Naive thymus-derived CD8-positive, alpha-beta T cell (primary cell): ENCODE measurements around the gene ATPAF2. TPM values are rescaled to one million over a fixed set of nuclear protein-coding genes. Genes with fewer than 3 reads are reported as not detected.
"Not testable (repeated sequence)": the region's sequence is repeated elsewhere in the genome, so short reads cannot be mapped to it uniquely, and the experiment has no call there.

Source experiments
- ATAC-seq, 2 donors: fragments of 150-1000 bp; cut with Tn5 transposase in 1 of 2; sonication (Bioruptor Pico), chemical (Tn5 transposase) in 1 of 2; 1 replicate in 1 of 2; 2 replicates in 1 of 2; pipeline ENCODE4 v1.10.0; 2021; ENCODE audit warnings: mild to moderate bottlenecking in 2 of 2, moderate library complexity in 2 of 2
- POLR2A ChIA-PET: fragments of 350-600 bp; sonication (Branson Sonifier 250); formaldehyde crosslinking; loops from one replicate; lab custom pipeline; 2021; ENCODE audit warnings: antibody characterized with exemption; lab: Charles Lee
- DNase-seq, 10 donors: peaks; one replicate each; pipeline versions ENCODE4 v3.0.0 to v3.0.0-alpha.2; 2020 to 2022
- H3K27ac Mint-ChIP-seq, 10 donors: one replicate each; pipeline ENCODE4 v1.8.0; 2020 to 2022; ENCODE audit warnings: mild to moderate bottlenecking in 10 of 10, mixed read lengths in 10 of 10, moderate library complexity in 4 of 10, inconsistent platforms in 1 of 10
- H3K27me3 Mint-ChIP-seq, 5 donors: one replicate each; pipeline ENCODE4 v1.8.0; 2021 to 2022; ENCODE audit warnings: mixed read lengths in 5 of 5
- H3K36me3 Mint-ChIP-seq, 3 donors: one replicate each; pipeline ENCODE4 v1.8.0; 2020 to 2022; ENCODE audit warnings: mixed read lengths in 3 of 3, mild to moderate bottlenecking in 2 of 3, inconsistent platforms in 1 of 3
- H3K4me1 Mint-ChIP-seq, 4 donors: one replicate each; pipeline ENCODE4 v1.8.0; 2021 to 2022; ENCODE audit warnings: mixed read lengths in 4 of 4
- H3K4me3 Mint-ChIP-seq, 10 donors: one replicate each; pipeline ENCODE4 v1.8.0; 2020 to 2022; ENCODE audit warnings: mild to moderate bottlenecking in 10 of 10, mixed read lengths in 10 of 10, moderate library complexity in 6 of 10, inconsistent platforms in 1 of 10
- H3K9me3 Mint-ChIP-seq, 9 donors: one replicate each; pipeline ENCODE4 v1.8.0; 2020 to 2022; ENCODE audit warnings: mixed read lengths in 9 of 9, mild to moderate bottlenecking in 3 of 9, inconsistent platforms in 1 of 9, moderate library complexity in 1 of 9
- polyA plus RNA-seq, 3 donors: library from polyadenylated mRNA; unstranded; fragments of 300-500 nt; fragmentation: Illumina TruSeq; gene quantifications; one replicate each; pipeline ENCODE4 v1.2.3, GENCODE V29; 2021
- total RNA-seq, 8 experiments: library from RNA in 2 of 8; stranded (reverse) in 2 of 8; gene quantifications; one replicate each; pipeline ENCODE4 v1.2.3 and lab custom pipeline; 2021 to 2026

ATPAF2 gene
- total and polyA plus RNA-seq, 5 experiments from 2014 or later = 15.3 to 28.7 (median 21.8) TPM

GRCh38 chr17:18004884-18005305, 34.1 kb downstream of the ATPAF2 start:
- H3K27ac Mint-ChIP-seq = peak overlapping the region in 1 of 10 donors; percentile 33
- ATAC-seq (no peak), DNase-seq (no peak)
- H3K4me3 Mint-ChIP-seq = no peak overlapping the region
- no peaks in the 10 kb centered on the region for H3K9me3 Mint-ChIP-seq
- peaks cover 0 to 20% (median 2%) of the 10 kb centered on the region in 3 donors for H3K36me3 Mint-ChIP-seq
- POLR2A ChIA-PET = no interaction called here
- H3K4me1 Mint-ChIP-seq = peaks cover 0 to 7% (median 0%) of the 10 kb centered on the region in 4 donors
- no peaks in the 10 kb centered on the region for H3K27me3 Mint-ChIP-seq

GRCh38 chr17:18004345-18004744, 34.6 kb downstream of the ATPAF2 start:
- Mint-ChIP-seq H3K4me3 (no peak overlapping the region), H3K36me3 (peaks cover 0 to 16% (median 2%) of the 10 kb centered on the region in 3 donors), H3K27me3 (no peaks in the 10 kb centered on the region), H3K4me1 (peaks cover 0 to 7% (median 0%) of the 10 kb centered on the region in 4 donors), H3K9me3 (no peaks in the 10 kb centered on the region), H3K27ac (no peak overlapping the region)
- POLR2A ChIA-PET = no interaction called here
- peak in 1 of 10 donors; percentile 2 for DNase-seq
- ATAC-seq = no peak

- DNase-seq (no peak), ATAC-seq (no peak)
- Mint-ChIP-seq H3K27me3 (no peaks in the 10 kb centered on the region), H3K4me1 (peaks cover 0 to 3% (median 0%) of the 10 kb centered on the region in 4 donors), H3K36me3 (peaks cover 0 to 3% (median 0%) of the 10 kb centered on the region in 3 donors), H3K27ac (no peak overlapping the region), H3K9me3 (no peaks in the 10 kb centered on the region), H3K4me3 (no peak overlapping the region)
- POLR2A ChIA-PET = no interaction called here
These were observed 36.8 kb downstream of the ATPAF2 start for GRCh38 chr17:18002171-18002570.

GRCh38 chr17:18000030-18000408, 38.9 kb downstream of the ATPAF2 start:
- ATAC-seq (no peak), DNase-seq (no peak)
- Mint-ChIP-seq H3K9me3 (no peaks in the 10 kb centered on the region), H3K27ac (peak overlapping the region in 1 of 10 donors; percentile 3), H3K4me3 (no peak overlapping the region), H3K36me3 (no peaks in the 10 kb centered on the region), H3K27me3 (no peaks in the 10 kb centered on the region), H3K4me1 (peaks cover 0 to under 1% (median 0%) of the 10 kb centered on the region in 4 donors)
- POLR2A ChIA-PET = no interaction called here

GRCh38 chr17:17999364-18000029, 39.5 kb downstream of the ATPAF2 start:
- Mint-ChIP-seq H3K36me3 (no peaks in the 10 kb centered on the region), H3K27me3 (no peaks in the 10 kb centered on the region), H3K27ac (no peak overlapping the region), H3K4me1 (peaks cover 0 to 6% (median 1%) of the 10 kb centered on the region in 4 donors), H3K4me3 (no peak overlapping the region), H3K9me3 (no peaks in the 10 kb centered on the region)
- DNase-seq = no peak
- POLR2A ChIA-PET = no interaction called here
- ATAC-seq = no peak

GRCh38 chr17:17998934-17999333, 40.0 kb downstream of the ATPAF2 start:
- no peaks in the 10 kb centered on the region for H3K9me3 Mint-ChIP-seq
- H3K27me3 Mint-ChIP-seq = no peaks in the 10 kb centered on the region
- no peaks in the 10 kb centered on the region for H3K36me3 Mint-ChIP-seq
- H3K4me1 Mint-ChIP-seq = peaks cover 0 to 7% (median 2%) of the 10 kb centered on the region in 4 donors
- DNase-seq (no peak), ATAC-seq (no peak)
- POLR2A ChIA-PET = no interaction called here
- H3K4me3 Mint-ChIP-seq = no peak overlapping the region
- H3K27ac Mint-ChIP-seq = no peak overlapping the region

- H3K27me3 Mint-ChIP-seq, POLR2A ChIA-PET, H3K36me3 Mint-ChIP-seq, ATAC-seq, H3K4me3 Mint-ChIP-seq, H3K4me1 Mint-ChIP-seq, H3K9me3 Mint-ChIP-seq, DNase-seq: not testable (repeated sequence)
- peak overlapping the region in 1 of 10 donors; percentile 75 for H3K27ac Mint-ChIP-seq
These were observed 43.1 kb downstream of the ATPAF2 start for GRCh38 chr17:17995887-17996286.

- Mint-ChIP-seq H3K36me3 (no peaks in the 10 kb centered on the region), H3K9me3 (no peaks in the 10 kb centered on the region), H3K4me1 (peaks cover 0 to 7% (median 2%) of the 10 kb centered on the region in 4 donors), H3K4me3 (no peak overlapping the region), H3K27ac (peak overlapping the region in 4 of 10 donors; percentile 6 to 73 (median 33)), H3K27me3 (no peaks in the 10 kb centered on the region)
- POLR2A ChIA-PET = interaction anchor here (0.7 kb wide), 1 partner anchor 322 kb away, joined by 3 read pairs; no protein-coding TSS in a partner anchor
- DNase-seq (peak in 9 of 10 donors; percentile 7 to 54 (median 30)), ATAC-seq (peak; percentile 73 to 78)
These were observed 44.5 kb downstream of the ATPAF2 start for GRCh38 chr17:17994271-17995069.

- no peaks in the 10 kb centered on the region for H3K36me3 Mint-ChIP-seq
These were observed 45.1 kb downstream of the ATPAF2 start for GRCh38 chr17:17993852-17994251.

GRCh38 chr17:17993366-17993765, 45.6 kb downstream of the ATPAF2 start:
- POLR2A ChIA-PET = no interaction called here

More at GRCh38 chr17:17993852-17994251, 45.1 kb downstream of the ATPAF2 start:
- ATAC-seq (no peak), DNase-seq (peak in 1 of 10 donors; percentile 52)
- Mint-ChIP-seq H3K4me1 (peaks cover 0 to 7% (median 2%) of the 10 kb centered on the region in 4 donors), H3K9me3 (no peaks in the 10 kb centered on the region), H3K27ac (peak overlapping the region in 1 of 10 donors; percentile 38), H3K27me3 (no peaks in the 10 kb centered on the region), H3K4me3 (no peak overlapping the region)
- POLR2A ChIA-PET = interaction anchor here (0.7 kb wide), 1 partner anchor 322 kb away, joined by 3 read pairs; no protein-coding TSS in a partner anchor

GRCh38 chr17:17990282-17990681, 48.7 kb downstream of the ATPAF2 start:
- Mint-ChIP-seq H3K27me3 (no peaks in the 10 kb centered on the region), H3K4me1 (peaks cover 0 to 7% (median 2%) of the 10 kb centered on the region in 4 donors), H3K4me3 (no peak overlapping the region), H3K27ac (peak overlapping the region in 1 of 10 donors; percentile 75), H3K9me3 (no peaks in the 10 kb centered on the region), H3K36me3 (no peaks in the 10 kb centered on the region)
- POLR2A ChIA-PET = no interaction called here
- peak in 1 of 10 donors; percentile 49 for DNase-seq
- ATAC-seq = no peak

More at GRCh38 chr17:17993366-17993765, 45.6 kb downstream of the ATPAF2 start:
- H3K9me3 Mint-ChIP-seq = no peaks in the 10 kb centered on the region
- H3K27me3 Mint-ChIP-seq = no peaks in the 10 kb centered on the region
- no peaks in the 10 kb centered on the region for H3K36me3 Mint-ChIP-seq
- no peak overlapping the region for H3K4me3 Mint-ChIP-seq
- peak overlapping the region in 1 of 10 donors; percentile 38 for H3K27ac Mint-ChIP-seq
- no peak for ATAC-seq
- peak in 1 of 10 donors; percentile 18 for DNase-seq
- peaks cover 0 to 7% (median 2%) of the 10 kb centered on the region in 4 donors for H3K4me1 Mint-ChIP-seq

GRCh38 chr17:17989618-17990017, 49.4 kb downstream of the ATPAF2 start:
- no peaks in the 10 kb centered on the region for H3K9me3 Mint-ChIP-seq
- peak overlapping the region in 1 of 10 donors; percentile 33 for H3K27ac Mint-ChIP-seq
- H3K4me3 Mint-ChIP-seq = no peak overlapping the region
- H3K27me3 Mint-ChIP-seq = no peaks in the 10 kb centered on the region
- no peaks in the 10 kb centered on the region for H3K36me3 Mint-ChIP-seq
- H3K4me1 Mint-ChIP-seq = peaks cover 0 to 3% (median under 1%) of the 10 kb centered on the region in 4 donors
- DNase-seq (no peak), ATAC-seq (no peak)
- POLR2A ChIA-PET = no interaction called here

GRCh38 chr17:17989081-17989480, 49.9 kb downstream of the ATPAF2 start:
- no peaks in the 10 kb centered on the region for H3K9me3 Mint-ChIP-seq
- ATAC-seq (no peak), DNase-seq (no peak)
- H3K4me3 Mint-ChIP-seq = no peak overlapping the region
- H3K4me1 Mint-ChIP-seq = no peaks in the 10 kb centered on the region
- no peaks in the 10 kb centered on the region for H3K36me3 Mint-ChIP-seq
- no peaks in the 10 kb centered on the region for H3K27me3 Mint-ChIP-seq
- no peak overlapping the region for H3K27ac Mint-ChIP-seq
- POLR2A ChIA-PET = no interaction called here
